ENCODE data around the gene MICAL3. TPM values are rescaled to one million over a fixed set of nuclear protein-coding genes. Genes with fewer than 3 reads are reported as not detected.

Gene MICAL3
- total RNA-seq, 2 donors from 2014 or later = 33.6 to 34.0 TPM

- H3K4me1 ChIP-seq = peaks cover 7% of the 10 kb centered on the region
- peak overlapping the region in 2 of 4 donors; percentile 45 to 50 for H3K27ac ChIP-seq
- TF ChIP-seq CTCF (IDR thresholded peaks at IDR 0.05) (no peak), POLR2A (IDR thresholded peaks at IDR 0.05) (no peak)
- intact Hi-C loops (cut with DNase I) = no loop called here
- H3K36me3 ChIP-seq (replicated peaks in 1 of 2; ENCODE audit: insufficient read depth in 1 of 2, low read depth in 2 of 2) = no peaks in the 10 kb centered on the region
- peak in 2 of 4 donors; percentile 43 to 51 for DNase-seq
- ATAC-seq = peak; percentile 47
- 12 to 42% methylated on average over 3 to 12 of the region's 12 CpGs for WGBS, 2 donors
- no peaks in the 10 kb centered on the region for H3K27me3 ChIP-seq
- H3K4me3 ChIP-seq = no peak overlapping the region
- no peaks in the 10 kb centered on the region for H3K9me3 ChIP-seq
These were observed 242.9 kb downstream of the MICAL3 start for GRCh38 chr22:17781319-17782031.

- intact Hi-C loops (cut with DNase I) = no loop called here
- no peak overlapping the region for H3K4me3 ChIP-seq
- no peaks in the 10 kb centered on the region for H3K27me3 ChIP-seq
- no peak for ATAC-seq
- H3K27ac ChIP-seq = peak overlapping the region in 2 of 4 donors; percentile 45 to 50
- peaks cover 7% of the 10 kb centered on the region for H3K4me1 ChIP-seq
- WGBS, 2 donors = 81 to 85% methylated on average over 8 to 9 of the region's 10 CpGs
- no peaks in the 10 kb centered on the region for H3K9me3 ChIP-seq
- no peak for DNase-seq
- H3K36me3 ChIP-seq (replicated peaks in 1 of 2; ENCODE audit: insufficient read depth in 1 of 2, low read depth in 2 of 2) = no peaks in the 10 kb centered on the region
- TF ChIP-seq POLR2A (IDR thresholded peaks at IDR 0.05) = no peak
- TF ChIP-seq CTCF (IDR thresholded peaks at IDR 0.05) = no peak
These were observed 243.5 kb downstream of the MICAL3 start for GRCh38 chr22:17780741-17781318.

GRCh38 chr22:17780116-17780740 lies 244.1 kb downstream of the MICAL3 start:
- TF ChIP-seq POLR2A (IDR thresholded peaks at IDR 0.05) = no peak
- TF ChIP-seq CTCF (IDR thresholded peaks at IDR 0.05) = no peak
- no peak for DNase-seq
- Histone ChIP-seq H3K27me3 (no peaks in the 10 kb centered on the region), H3K36me3 (replicated peaks in 1 of 2; ENCODE audit: insufficient read depth in 1 of 2, low read depth in 2 of 2) (no peaks in the 10 kb centered on the region), H3K27ac (no peak overlapping the region), H3K4me3 (no peak overlapping the region), H3K4me1 (peaks cover 7% of the 10 kb centered on the region), H3K9me3 (no peaks in the 10 kb centered on the region)
- 69 to 84% methylated on average over 11 to 19 of the region's 19 CpGs for WGBS, 2 donors
- intact Hi-C loops (cut with DNase I) = no loop called here
- no peak for ATAC-seq

GRCh38 chr22:17779286-17780115 lies 244.9 kb downstream of the MICAL3 start:
- Histone ChIP-seq H3K4me3 (no peak overlapping the region), H3K9me3 (no peaks in the 10 kb centered on the region), H3K36me3 (replicated peaks in 1 of 2; ENCODE audit: insufficient read depth in 1 of 2, low read depth in 2 of 2) (no peaks in the 10 kb centered on the region), H3K27me3 (no peaks in the 10 kb centered on the region), H3K4me1 (peaks cover 7% of the 10 kb centered on the region), H3K27ac (no peak overlapping the region)
- WGBS, 2 donors = 52 to 59% methylated on average over 17 to 27 of the region's 27 CpGs
- intact Hi-C loops (cut with DNase I) = no loop called here
- TF ChIP-seq CTCF (IDR thresholded peaks at IDR 0.05) (no peak), POLR2A (IDR thresholded peaks at IDR 0.05) (no peak)
- DNase-seq (no peak), ATAC-seq (no peak)
